SK-N-SH (cell line): ENCODE data around the gene SLC25A25. TPM values are rescaled to one million over a fixed set of nuclear protein-coding genes. Genes with fewer than 3 reads are reported as not detected.
"Not testable (repeated sequence)": the region's sequence is repeated elsewhere in the genome, so short reads cannot be mapped to it uniquely, and the experiment has no call there.

Experiments
- CTCF ChIA-PET: fragments of 300-600, 350-600 bp; formaldehyde crosslinking; extraction: SDS; loops from one replicate; lab custom pipeline; 2021; lab: Yijun Ruan, JAX
- POLR2A ChIA-PET: fragments of 350-600 bp; sonication (Branson Sonifier 250); formaldehyde crosslinking; extraction: SDS; loops from one replicate; lab custom pipeline; 2020; ENCODE audit warnings: antibody characterized with exemption, inconsistent platforms; lab: Yijun Ruan, JAX
- DNase-seq: peaks from one replicate; pipeline ENCODE4 v3.0.0; 2012
- H2AFZ ChIP-seq: fragments of 200-600 bp; sonication (generic); 2 replicates; pipeline ENCODE4 v1.8.1; 2016; ENCODE audit warnings: antibody characterized with exemption, mild to moderate bottlenecking, low read depth
- H3F3A ChIP-seq: fragments of 200-600 bp; sonication (generic); replicated peaks from 2 replicates; pipeline ENCODE3; 2016; ENCODE audit warnings: antibody characterized with exemption, mild to moderate bottlenecking; ENCODE audit not compliant: insufficient read depth
- H3K27ac ChIP-seq, 2 experiments: fragments of 200-500 bp in 1 of 2; fragments of 200-600 bp in 1 of 2; sonication (Bioruptor generic) in 1 of 2; sonication (generic), shearing (Covaris generic) in 1 of 2; 2 replicates each; pipeline versions ENCODE4 v1.5.1 to v1.6.1; 2014 to 2016; ENCODE audit warnings: low read depth in 2 of 2, inconsistent platforms in 1 of 2, low read length in 1 of 2, mild to moderate bottlenecking in 1 of 2, mixed read lengths in 1 of 2
- H3K27me3 ChIP-seq: fragments of 200-600 bp; sonication (generic), shearing (Covaris generic); 2 replicates; pipeline ENCODE4 v1.6.1; 2016; ENCODE audit warnings: mixed run types; ENCODE audit not compliant: insufficient read depth
- H3K36me3 ChIP-seq, 2 experiments: fragments of 200-500 bp in 1 of 2; fragments of 200-600 bp in 1 of 2; sonication (Bioruptor generic) in 1 of 2; sonication (generic) in 1 of 2; replicated peaks in 1 of 2; 2 replicates each; pipeline versions ENCODE3 to v1.5.1; 2014 to 2016; ENCODE audit warnings: low read length in 1 of 2, mild to moderate bottlenecking in 1 of 2; ENCODE audit not compliant: insufficient read depth in 2 of 2, control insufficient read depth in 1 of 2
- H3K4me1 ChIP-seq, 2 experiments: fragments of 200-500 bp in 1 of 2; fragments of 200-600 bp in 1 of 2; sonication (Bioruptor generic) in 1 of 2; sonication (generic), shearing (Covaris generic) in 1 of 2; 2 replicates each; pipeline versions ENCODE4 v1.5.1 to v1.6.1; 2014 to 2016; ENCODE audit warnings: low read depth in 1 of 2, low read length in 1 of 2, mixed run types in 1 of 2; ENCODE audit not compliant: insufficient read depth in 2 of 2, control insufficient read depth in 1 of 2
- H3K4me2 ChIP-seq: fragments of 200-600 bp; sonication (generic), shearing (Covaris generic); 2 replicates; pipeline ENCODE4 v1.6.1; 2017; ENCODE audit warnings: mixed run types
- H3K4me3 ChIP-seq, 2 experiments: fragments of 200-500 bp in 1 of 2; fragments of 200-600 bp in 1 of 2; sonication (Bioruptor generic) in 1 of 2; sonication (generic), shearing (Covaris generic) in 1 of 2; 2 replicates each; pipeline versions ENCODE4 v1.5.1 to v1.8.1; 2014 to 2016; ENCODE audit warnings: low read depth in 2 of 2, inconsistent platforms in 1 of 2, low read length in 1 of 2, mild to moderate bottlenecking in 1 of 2, mixed read lengths in 1 of 2, moderate library complexity in 1 of 2
- H3K79me2 ChIP-seq: fragments of 200-600 bp; sonication (generic); 2 replicates; pipeline ENCODE4 v1.8.1; 2017; ENCODE audit warnings: mild to moderate bottlenecking; ENCODE audit not compliant: insufficient read depth
- H3K9ac ChIP-seq: fragments of 200-600 bp; sonication (generic); 2 replicates; pipeline ENCODE4 v1.6.1; 2017; ENCODE audit warnings: mixed run types
- H3K9me2 ChIP-seq: fragments of 200-600 bp; sonication (generic); 2 replicates; pipeline ENCODE4 v1.6.1; 2017; ENCODE audit warnings: mixed run types
- H3K9me3 ChIP-seq: fragments of 200-600 bp; sonication (generic); 2 replicates; pipeline ENCODE4 v1.6.1; 2017; ENCODE audit warnings: mixed run types, mild to moderate bottlenecking, moderate library complexity
- H4K20me1 ChIP-seq: fragments of 200-600 bp; sonication (generic); 2 replicates; pipeline ENCODE4 v1.6.1; 2017; ENCODE audit warnings: mild to moderate bottlenecking, mixed run types; ENCODE audit not compliant: insufficient read depth
- CTCF ChIP-seq: fragments of 200-600 bp; sonication (generic); IDR thresholded peaks from 2 replicates; pipeline ENCODE4 v1.6.1; 2017; ENCODE audit warnings: antibody characterized with exemption, mild to moderate bottlenecking, moderate library complexity
- MEF2A ChIP-seq: IDR thresholded peaks from 2 replicates; pipeline ENCODE4 v1.4.0; 2012; ENCODE audit warnings: low read depth, borderline replicate concordance
- WGBS: methylation state at CpG from one replicate; pipeline ENCODE4 v1.1.6; 2017; ENCODE audit warnings: low lambda C conversion rate; 5-methylcytosine and 5-hydroxymethylcytosine counted together
- polyA plus RNA-seq, 3 experiments: library from polyadenylated mRNA; depleted of rRNA; stranded (reverse); fragments of >200 nt; gene quantifications; 2 replicates each; pipeline ENCODE4 v1.2.3, GENCODE V29; 2012

Gene SLC25A25
- polyA plus RNA-seq, 1 of the 3 experiments (the other 2 are of a cell fraction), result 12.1 TPM

- Histone ChIP-seq H3K36me3 (peaks cover 0 to 7% of the 10 kb centered on the region in 2 experiments), H3K27ac (peak overlapping the region; percentile 91 to 97; a peak in 3 of 4 replicates), H2AFZ (peak overlapping the region; percentile 99), H3K9me2 (no peaks in the 10 kb centered on the region), H3K79me2 (peaks cover 21% of the 10 kb centered on the region), H3K27me3 (no peaks in the 10 kb centered on the region), H3F3A (no peaks in the 10 kb centered on the region), H3K9ac (peak overlapping the region; percentile 89), H3K9me3 (no peaks in the 10 kb centered on the region), H3K4me3 (peak overlapping the region; percentile 94 to 96), H3K4me2 (peak overlapping the region; percentile 98), H3K4me1 (peaks cover 0 to 27% of the 10 kb centered on the region in 2 experiments; a peak in 1 of 4 replicates), H4K20me1 (peaks cover 14% of the 10 kb centered on the region; the same call in 1 of the 2 replicates)
- ChIA-PET CTCF (interaction anchor here (0.7 to 6.3 kb wide), 5 partner anchors 13 to 208 kb away, joined by 3 to 82 read pairs (median 3); no protein-coding TSS in a partner anchor), POLR2A (interaction anchor here (1.1 to 1.4 kb wide), 3 partner anchors 11 to 35 kb away, joined by 3 read pairs; no protein-coding TSS in a partner anchor)
- no peak for TF ChIP-seq MEF2A
- 85% methylated on average over 19 of the region's 29 CpGs for WGBS
- no peak for DNase-seq
These were observed 61.0 kb downstream of the SLC25A25 start for GRCh38 chr9:128128836-128129590.

GRCh38 chr9:128129976-128130590 is 62.1 kb downstream of the SLC25A25 start:
- Histone ChIP-seq H3K79me2 (peaks cover 17% of the 10 kb centered on the region), H3K4me1 (peaks cover 0 to 27% of the 10 kb centered on the region in 2 experiments; a peak in 1 of 4 replicates)
- H3K9me2 ChIP-seq, H3K4me3 ChIP-seq, H3K9me3 ChIP-seq, H3K9ac ChIP-seq, H4K20me1 ChIP-seq, POLR2A ChIA-PET, H3K36me3 ChIP-seq, H2AFZ ChIP-seq, DNase-seq, H3F3A ChIP-seq, H3K27me3 ChIP-seq, H3K4me2 ChIP-seq, H3K27ac ChIP-seq: not testable (repeated sequence)
- peak; percentile 51 for TF ChIP-seq CTCF
- CTCF ChIA-PET, result interaction anchor here (6.3 kb wide), 1 partner anchor 14 kb away, joined by 82 read pairs; no protein-coding TSS in a partner anchor
- 33% methylated on average over 10 of the region's 12 CpGs for WGBS

GRCh38 chr9:128130651-128131050 is 62.6 kb downstream of the SLC25A25 start:
- POLR2A ChIA-PET, H4K20me1 ChIP-seq, H3K27me3 ChIP-seq, CTCF ChIA-PET, H3K27ac ChIP-seq, H3K9me3 ChIP-seq, H3K4me2 ChIP-seq, DNase-seq, H3K4me3 ChIP-seq, H3K9me2 ChIP-seq, H3F3A ChIP-seq, H3K9ac ChIP-seq, H2AFZ ChIP-seq, H3K36me3 ChIP-seq: not testable (repeated sequence)
- 67% methylated on average over 5 of the region's 7 CpGs for WGBS
- H3K79me2 ChIP-seq, result peaks cover 17% of the 10 kb centered on the region
- peaks cover 0 to 24% of the 10 kb centered on the region in 2 experiments; a peak in 1 of 4 replicates for H3K4me1 ChIP-seq

GRCh38 chr9:128131346-128131745 is 63.3 kb downstream of the SLC25A25 start:
- H3K27me3 ChIP-seq, H4K20me1 ChIP-seq, H3K9me2 ChIP-seq, DNase-seq, H3K4me2 ChIP-seq, POLR2A ChIA-PET, CTCF ChIA-PET, H3K9me3 ChIP-seq, H3F3A ChIP-seq, H3K36me3 ChIP-seq, H3K9ac ChIP-seq, H2AFZ ChIP-seq, H3K27ac ChIP-seq, H3K4me3 ChIP-seq: not testable (repeated sequence)
- H3K79me2 ChIP-seq, result peaks cover 10% of the 10 kb centered on the region; the same call in 1 of the 2 replicates
- 73% methylated on average over 8 of the region's 8 CpGs for WGBS
- H3K4me1 ChIP-seq, result peaks cover 0 to 18% of the 10 kb centered on the region in 2 experiments; a peak in 1 of 4 replicates

GRCh38 chr9:128132139-128132538 is 64.1 kb downstream of the SLC25A25 start:
- CTCF ChIA-PET, H3K9ac ChIP-seq, H3K36me3 ChIP-seq, DNase-seq, H3K4me2 ChIP-seq, H3K9me3 ChIP-seq, H3K9me2 ChIP-seq, H3K4me3 ChIP-seq, H3K79me2 ChIP-seq, H3F3A ChIP-seq, H4K20me1 ChIP-seq, H3K27ac ChIP-seq, H2AFZ ChIP-seq, POLR2A ChIA-PET, H3K27me3 ChIP-seq: not testable (repeated sequence)
- 54% methylated on average over 5 of the region's 8 CpGs for WGBS
- H3K4me1 ChIP-seq, result peaks cover 0 to 18% of the 10 kb centered on the region in 2 experiments; a peak in 1 of 4 replicates
